HEK293 (cell line): ENCODE data around the gene UROC1.

Experiments used
- ZNF114 ChIP-seq: fragments of 450-650 bp; formaldehyde crosslinking; IDR thresholded peaks from 2 replicates; pipeline ENCODE4 v1.5.0; 2017; ENCODE audit warnings: missing biosample characterization, missing genetic modification characterization
- ZNF221 ChIP-seq: fragments of 450-650 bp; formaldehyde crosslinking; IDR thresholded peaks from 2 replicates; pipeline ENCODE4 v1.5.1; 2017; ENCODE audit warnings: missing biosample characterization, missing genetic modification characterization, borderline replicate concordance
- ZNF274 ChIP-seq, 2 experiments: fragments of 200-500 bp in 1 of 2; fragments of 450-650 bp in 1 of 2; sonication (Bioruptor generic) in 1 of 2; formaldehyde crosslinking in 1 of 2; IDR thresholded peaks; 2 replicates each; pipeline versions ENCODE4 v1.5.1 to v1.6.1; 2014 to 2016; ENCODE audit warnings: borderline replicate concordance in 1 of 2, inconsistent platforms in 1 of 2, low read length in 1 of 2, missing biosample characterization in 1 of 2, missing genetic modification characterization in 1 of 2
- TF ChIP-seq, protein P1 (sequence below): fragments of 450-650 bp; formaldehyde crosslinking; IDR thresholded peaks from 2 replicates; pipeline ENCODE4 v1.5.1; 2016; ENCODE audit warnings: missing biosample characterization, missing genetic modification characterization

DNA sequence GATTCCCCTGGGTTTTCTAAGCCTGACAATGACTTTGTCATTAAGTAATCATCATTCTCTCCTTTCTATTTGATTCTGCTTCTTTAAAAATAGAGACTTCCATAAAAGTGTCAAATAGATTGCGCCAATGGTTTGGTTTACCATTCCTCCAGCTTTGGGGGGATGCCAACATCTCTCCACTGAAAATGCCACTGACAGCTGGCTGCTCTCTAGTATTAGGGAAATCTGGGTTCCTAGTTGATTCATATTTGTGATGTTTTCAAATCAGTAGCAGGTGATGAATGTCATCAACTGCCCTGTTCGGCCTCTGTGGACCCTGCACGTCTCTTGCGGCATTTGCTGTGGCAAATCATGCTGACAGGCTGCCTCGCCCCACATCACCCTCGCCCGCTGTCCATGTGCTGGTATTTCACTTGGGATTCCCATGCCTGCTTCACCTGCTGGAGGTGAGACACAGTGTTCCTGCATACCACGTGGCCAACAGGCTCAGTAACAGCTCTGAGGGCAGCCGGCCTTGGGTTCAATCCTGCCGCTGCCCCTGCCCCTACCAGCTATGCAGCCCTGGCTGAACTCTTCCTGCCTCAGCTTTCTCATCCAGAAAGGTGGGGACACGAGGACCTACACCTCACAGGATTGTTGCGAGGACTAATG, 70.0 kb downstream of the UROC1 start:
- TF ChIP-seq, protein P1, sequence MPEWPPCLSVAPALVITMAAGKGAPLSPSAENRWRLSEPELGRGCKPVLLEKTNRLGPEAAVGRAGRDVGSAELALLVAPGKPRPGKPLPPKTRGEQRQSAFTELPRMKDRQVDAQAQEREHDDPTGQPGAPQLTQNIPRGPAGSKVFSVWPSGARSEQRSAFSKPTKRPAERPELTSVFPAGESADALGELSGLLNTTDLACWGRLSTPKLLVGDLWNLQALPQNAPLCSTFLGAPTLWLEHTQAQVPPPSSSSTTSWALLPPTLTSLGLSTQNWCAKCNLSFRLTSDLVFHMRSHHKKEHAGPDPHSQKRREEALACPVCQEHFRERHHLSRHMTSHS (tag by site-specific recombination): no peak
- TF ChIP-seq ZNF274 (IDR thresholded peaks at IDR 0.05; ENCODE audit: low read length) (no peak), ZNF274 (tag by site-specific recombination; IDR thresholded peaks at IDR 0.05; ENCODE audit: borderline replicate concordance) (no peak), ZNF114 (tag by site-specific recombination) (no peak), ZNF221 (tag by site-specific recombination) (no peak)
